Embryonic facial prominence (tissue), 1 donor: ENCODE data around the gene JARID2.

Source experiments
- DNase-seq: peaks from one replicate; pipeline ENCODE4 v3.0.0-alpha.2; 2016; ENCODE audit errors: extremely low spot score

Gene JARID2

DNA sequence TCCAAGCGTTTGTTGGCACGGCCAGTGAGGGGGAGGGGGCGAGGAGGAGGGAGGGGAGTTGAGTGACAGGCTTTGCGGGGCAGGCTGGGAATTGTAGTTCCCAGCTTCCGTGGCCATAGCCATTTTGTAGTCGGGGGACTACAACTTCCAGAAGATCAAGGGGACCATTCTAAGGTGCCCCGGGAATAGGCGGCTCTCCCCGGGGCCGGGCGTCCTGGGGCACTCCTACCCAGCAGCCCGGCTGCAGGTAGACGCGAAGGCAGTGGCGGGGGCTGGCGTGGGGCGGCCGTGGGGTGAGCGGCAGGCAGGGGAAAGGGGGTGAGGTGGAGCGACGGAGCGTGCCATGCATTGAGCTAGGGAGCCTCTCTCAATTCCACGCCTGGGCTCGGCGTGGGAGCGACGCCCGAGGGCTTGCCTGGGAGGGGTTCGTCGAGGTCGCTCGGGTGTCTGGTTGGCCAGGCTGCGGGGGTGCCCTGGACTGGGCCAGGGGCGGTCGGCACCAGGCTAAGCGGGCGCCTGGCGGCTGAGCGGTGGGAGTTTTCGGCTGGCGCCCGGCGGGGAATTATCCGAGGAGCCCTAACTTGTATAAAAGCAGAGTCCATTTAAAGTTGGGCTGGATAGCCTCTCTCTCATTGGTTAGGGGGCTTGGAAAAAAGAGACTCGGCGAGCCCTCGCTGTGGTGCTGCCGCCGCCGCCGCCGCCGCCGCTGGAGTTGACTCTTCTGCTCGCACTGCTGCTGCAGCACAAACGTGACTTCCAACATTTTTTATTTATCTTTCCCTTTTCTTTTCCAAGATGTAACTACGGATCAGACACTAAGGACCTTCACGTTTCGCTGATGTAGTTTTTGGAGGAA is at the start of gene JARID2:
TSS of gene JARID2 (plus strand) at position 709 of the 856 bp plus-strand sequence. CDS start 471 bp downstream, outside the sequence.
- DNase-seq = peak; percentile 93

DNA sequence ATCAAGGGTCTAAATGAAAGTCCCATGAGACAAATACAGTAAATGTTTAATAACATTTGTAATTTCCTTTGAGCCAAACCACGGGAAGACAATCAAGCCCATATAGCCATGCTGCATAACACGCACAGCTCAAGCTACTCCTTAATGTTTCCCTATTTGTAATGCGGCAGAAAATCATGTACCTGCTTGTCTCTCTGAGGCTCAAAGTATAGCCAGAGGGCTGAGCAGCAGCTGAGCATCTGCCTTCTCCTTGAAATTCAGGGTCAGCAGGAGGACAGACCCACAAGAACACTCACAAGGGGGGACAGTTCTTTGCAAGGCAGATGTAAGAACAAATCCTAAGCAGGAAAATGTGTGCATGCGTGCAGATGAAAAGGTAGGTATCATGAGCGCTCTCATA is 45.8 kb upstream of the JARID2 start:
- no peak for DNase-seq

DNA sequence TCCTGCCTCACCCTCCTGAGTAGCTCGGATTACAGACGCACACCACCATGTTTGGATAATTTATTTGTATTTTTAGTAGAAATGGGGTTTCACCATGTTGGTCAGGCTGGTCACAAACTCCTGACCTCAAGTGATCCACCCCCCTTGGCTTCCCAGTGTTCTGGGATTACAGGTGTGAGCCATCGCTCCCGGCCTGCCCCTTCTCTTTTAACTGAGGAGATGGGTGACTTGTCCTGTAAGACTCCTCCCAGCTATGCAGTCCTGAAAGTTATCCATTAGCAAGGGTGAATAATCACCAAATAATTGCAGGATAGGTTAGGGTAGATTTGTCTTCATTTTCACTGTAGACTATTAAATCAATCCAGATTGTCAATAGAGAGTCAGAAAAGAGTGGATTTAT is 40.5 kb upstream of the JARID2 start:
- no peak for DNase-seq

DNA sequence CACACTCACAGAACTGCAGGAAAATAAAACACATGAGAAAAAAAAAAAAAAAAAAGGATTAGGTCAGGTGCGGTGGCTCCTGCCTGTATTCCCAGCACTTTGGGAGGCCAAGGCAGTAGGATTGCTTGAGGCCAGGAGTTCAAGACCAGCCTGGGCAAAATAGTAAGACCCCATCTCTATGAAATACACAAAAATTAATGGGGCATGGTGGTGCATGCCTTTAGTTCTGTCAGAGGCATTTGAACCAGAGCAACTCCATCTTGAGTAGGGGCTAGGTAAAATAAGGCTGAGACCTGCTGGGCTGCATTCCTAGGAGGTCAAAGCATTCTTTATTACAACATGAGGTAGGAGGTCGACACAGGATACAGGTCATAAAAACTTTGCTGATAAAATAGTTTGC is 39.0 kb upstream of the JARID2 start:
- no peak for DNase-seq

DNA sequence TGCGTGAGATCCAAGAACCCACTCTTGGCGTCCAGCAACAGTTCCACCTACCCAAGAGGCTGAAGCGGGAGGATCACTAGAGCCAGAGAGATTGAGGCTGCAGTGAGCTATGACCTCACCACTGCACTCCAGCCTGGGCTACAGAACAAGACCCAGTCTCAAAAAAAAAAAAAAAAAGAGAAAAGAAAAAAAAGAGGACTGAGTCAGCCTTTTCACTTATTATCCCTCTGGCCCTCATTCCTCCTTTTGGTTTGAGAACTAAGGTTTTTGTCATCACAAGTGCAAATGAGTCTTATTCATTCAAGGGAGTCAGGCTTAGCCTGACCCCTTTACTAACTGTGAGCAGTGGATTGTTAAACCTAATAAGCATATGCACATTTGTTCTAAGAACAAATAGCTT is 37.9 kb upstream of the JARID2 start:
- no peak for DNase-seq

DNA sequence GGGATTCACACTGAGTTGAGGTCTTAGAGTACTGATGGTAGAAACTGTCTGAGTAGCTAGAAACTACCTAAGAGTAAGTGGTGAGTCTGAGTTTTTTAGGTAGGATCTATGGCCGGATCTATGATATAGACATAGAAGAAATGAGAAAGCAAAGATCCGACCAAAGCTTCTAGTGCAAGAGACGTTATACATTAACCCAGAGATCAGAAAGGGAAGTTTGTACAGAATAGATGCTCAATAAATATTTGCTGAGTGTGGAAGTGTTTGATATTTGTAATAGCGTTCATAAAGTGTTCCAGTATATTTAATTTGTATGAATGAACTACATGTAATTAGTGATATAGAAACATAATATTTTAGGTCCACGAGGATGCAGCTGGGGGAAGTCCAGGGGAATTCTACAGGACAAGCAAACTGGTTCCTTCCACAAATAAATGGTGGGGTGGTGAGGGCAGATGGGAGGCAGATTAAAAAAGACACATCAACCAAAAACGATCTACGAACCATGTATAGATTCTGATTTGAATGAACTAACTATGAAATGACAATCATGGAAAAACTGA is 31.9 kb upstream of the JARID2 start:
- no peak for DNase-seq

DNA sequence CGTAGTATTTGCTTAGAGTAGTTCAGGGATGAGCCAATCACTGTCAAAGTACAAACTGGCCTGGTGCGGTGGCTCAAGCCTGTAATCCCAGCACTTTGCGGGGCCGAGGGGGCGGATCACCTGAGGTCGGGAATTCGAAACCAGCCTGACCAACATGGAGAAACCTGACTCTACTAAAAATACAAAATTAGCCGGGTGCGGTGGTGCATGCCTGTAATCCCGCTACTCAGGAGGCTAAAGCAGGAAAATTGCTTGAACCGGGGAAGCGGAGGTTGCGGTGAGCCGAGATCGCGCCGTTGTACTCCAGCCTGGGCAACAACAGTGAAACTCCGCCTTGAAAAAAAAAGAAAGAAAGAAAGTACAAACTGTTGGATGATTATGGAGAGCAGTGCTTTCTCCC is 27.5 kb upstream of the JARID2 start:
- no peak for DNase-seq

DNA sequence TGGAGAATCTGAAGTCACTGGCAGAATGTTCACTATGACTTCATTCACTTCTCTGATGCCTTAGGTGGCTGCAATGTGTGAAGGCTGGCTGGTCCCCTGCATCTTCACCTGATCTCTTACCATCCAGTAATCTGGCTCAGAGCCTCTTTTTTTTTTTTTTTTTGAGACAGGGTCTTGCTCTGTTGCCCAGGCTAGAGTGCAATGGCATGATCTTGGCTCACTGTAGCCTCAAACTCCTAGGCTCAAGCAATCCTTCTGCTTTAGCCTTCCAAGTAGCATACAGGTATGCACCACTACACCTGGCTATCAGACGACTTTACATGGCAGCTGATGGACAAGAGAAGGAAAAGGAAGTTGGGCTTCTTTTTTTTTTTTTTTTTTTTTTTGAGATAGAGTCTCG is 25.8 kb upstream of the JARID2 start:
- no peak for DNase-seq

DNA sequence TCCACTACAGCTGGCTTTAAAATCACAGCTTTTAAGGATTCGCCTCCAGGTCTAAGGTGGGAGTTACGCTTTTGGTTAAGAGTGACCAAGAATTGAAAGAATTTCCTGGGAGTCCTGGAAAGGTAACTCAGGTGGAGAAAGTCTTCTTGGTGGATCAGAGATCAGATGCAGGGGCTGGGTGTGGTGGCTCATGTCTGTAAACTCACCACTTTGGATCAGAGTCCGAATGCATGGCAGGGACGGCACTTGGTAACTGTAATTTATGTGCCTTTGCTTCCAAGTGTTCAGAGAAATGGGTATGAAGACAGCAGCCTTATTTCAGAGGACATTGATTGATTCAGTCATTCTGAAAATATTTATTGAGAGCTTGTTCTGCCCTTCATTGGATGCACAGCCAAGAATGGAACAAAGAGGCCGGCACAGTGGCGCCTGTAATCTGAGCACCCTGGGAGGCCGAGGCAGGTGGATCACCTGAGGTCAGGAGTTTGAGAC is 18.0 kb upstream of the JARID2 start:
- DNase-seq = no peak

DNA sequence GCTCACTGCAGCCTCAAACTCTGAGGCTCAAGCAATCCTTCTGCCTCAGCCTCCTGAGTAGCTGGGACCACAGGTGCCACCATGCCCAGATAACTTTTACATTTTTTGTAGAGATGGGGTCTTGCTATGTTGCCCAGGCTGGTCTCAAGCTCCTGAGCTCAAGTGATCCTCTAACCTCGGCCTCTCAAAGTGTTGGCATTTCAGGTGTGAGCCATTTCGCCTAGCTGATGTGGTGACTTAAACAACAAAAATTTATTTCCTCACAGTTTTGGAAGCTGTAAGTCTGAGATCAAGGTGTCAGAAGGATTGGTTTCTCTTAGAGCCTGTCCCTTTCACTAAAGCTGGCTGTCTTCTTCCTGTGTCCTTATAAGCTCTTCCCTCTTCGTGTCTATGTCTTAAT is 15.0 kb upstream of the JARID2 start:
- DNase-seq = no peak

DNA sequence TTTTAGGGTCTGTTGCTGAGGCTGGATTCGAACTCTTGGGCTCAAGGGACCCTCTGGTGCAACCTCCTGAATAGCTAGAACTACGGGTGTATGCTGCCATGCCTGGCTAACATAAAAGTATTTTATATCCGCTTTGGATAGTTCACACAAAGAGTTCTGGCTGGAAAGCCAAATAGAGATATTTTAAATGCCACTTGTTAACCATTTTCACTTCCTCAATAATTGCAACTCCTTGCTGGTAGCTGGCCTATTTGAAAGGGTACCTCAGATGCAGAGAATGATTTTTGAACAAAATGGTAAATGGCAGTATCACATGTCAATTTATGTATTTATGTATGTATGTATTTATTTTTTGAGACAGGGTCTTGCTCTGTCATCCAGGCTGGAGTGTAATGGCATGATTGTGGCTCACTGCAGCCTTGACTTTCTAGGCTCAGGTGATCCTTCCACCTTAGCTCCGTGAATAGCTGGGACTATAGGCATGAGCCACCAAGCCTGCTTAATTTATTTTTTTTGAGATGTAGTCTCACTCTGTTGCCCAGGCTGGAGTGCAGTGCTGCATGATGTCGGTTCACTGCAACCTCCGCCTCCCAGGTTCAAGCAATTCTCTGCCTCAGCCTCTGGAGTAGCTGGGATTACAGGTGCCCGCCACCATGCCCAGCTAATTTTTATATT is 12.9 kb upstream of the JARID2 start:
- no peak for DNase-seq

DNA sequence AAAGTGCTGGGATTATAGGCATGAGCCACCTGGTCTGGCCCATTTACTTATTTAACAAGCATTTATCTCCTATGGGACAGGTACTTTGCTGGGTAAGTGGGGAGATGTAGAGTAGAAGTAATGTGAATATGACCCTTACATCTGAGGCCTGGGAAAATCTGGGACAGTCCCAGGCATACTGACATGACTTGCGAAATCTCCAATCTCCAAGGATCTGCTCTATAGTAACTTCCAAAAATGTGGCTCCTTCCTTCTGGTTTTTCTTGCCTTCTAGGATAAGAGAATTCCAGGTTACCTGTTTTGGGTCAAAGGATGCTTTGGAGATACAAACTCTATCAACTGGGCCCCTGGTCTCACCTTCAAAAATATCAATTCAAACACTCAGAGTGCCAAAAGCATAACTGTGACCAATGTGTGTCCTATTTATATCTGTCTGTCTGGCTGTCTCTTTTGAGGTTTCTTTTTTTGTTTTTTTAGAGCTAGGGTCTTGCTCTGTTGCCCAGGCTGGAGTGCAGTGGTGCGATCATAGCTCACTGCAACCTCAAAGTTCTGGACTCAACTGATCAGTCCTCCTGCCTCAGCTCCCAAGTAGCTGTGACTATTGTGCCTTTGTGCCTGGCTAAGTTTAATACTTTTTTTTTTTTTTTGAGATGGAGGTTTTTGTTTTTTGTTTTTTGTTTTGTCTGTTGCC is 11.7 kb upstream of the JARID2 start:
- no peak for DNase-seq

DNA sequence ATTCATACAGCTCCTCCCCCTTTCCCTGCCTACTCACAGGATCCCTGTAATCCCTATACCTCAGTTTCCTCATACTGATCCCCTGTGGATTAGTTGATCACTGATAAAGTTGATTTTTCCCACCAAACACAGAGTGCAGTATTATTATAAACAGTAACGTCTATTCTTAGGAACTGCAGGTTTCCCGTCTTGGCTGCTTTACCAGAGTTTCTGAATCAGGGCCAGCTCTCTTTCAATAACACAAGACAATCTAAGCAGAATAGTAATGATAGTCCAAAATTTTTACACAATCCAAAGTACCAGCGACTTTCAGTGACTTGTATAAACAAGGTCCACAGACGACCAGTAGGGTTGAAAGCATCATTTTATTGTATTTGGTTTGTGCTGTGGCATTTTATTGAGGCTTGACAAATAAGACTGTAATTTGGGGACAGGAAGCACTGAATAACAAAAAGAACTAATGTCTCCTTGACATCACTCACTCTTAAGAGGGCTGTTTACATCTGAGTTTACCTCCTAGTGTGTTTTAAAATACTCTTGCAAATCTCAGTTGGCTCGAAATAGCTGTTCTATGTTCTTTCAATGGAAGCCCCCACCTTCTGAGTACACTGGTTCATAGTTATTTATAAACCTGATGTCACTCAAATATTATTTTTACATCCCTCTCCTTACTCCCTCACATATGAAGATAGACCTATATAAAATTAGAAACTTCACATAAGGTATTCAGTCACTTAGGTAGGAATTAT is 6.1 kb upstream of the JARID2 start:
- no peak for DNase-seq

DNA sequence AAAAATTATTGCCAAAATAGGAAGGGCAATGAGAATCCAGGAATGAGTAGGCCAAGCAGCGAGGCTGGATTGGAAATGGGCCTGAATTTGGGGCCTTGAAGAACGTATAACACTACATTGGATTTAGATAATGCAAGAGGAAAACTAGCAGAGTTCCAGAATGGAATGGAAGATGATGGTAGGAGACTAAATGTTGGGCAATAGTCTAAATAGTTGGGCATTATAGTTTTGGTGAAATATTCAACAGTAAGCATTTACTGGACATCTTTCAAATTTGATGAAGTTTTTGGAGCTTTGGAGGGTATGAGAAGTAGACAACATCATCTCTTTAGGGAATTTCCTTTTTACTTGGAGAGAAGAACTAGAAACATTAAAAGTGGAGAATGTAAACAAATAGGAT is 3.4 kb upstream of the JARID2 start:
- DNase-seq = no peak

DNA sequence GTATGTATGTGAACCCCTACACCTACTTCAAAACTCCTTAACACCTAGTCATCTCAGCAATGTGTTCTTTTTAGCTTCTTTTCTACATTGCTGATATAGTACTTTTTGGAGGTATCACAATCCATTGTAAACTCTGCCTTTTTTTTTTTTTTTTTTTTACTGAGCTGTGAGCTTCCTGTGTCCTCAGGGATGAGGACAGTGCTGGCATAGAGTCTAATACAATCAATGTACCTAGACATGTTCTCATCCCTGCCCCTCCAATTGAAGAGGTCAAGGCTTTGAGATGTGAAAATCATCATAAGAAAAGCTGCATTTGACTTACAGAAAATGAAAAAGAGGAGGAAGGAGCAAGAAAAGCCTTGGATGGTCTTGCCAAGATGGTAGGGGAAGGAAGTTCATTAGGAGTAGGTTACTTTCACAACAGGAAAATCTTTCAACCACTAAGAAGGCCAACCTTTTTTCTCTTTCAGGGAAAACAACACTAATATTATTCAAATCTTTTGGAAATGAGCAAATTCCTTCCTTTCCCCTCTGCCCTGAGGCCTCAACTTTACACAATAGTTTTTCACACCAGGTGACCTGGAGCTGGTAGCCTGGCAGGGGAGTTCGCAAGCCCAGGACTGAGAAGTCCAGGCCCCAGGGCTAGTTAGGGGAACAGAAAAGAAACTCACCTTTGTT is 2.8 kb upstream of the JARID2 start:
- DNase-seq = no peak

DNA sequence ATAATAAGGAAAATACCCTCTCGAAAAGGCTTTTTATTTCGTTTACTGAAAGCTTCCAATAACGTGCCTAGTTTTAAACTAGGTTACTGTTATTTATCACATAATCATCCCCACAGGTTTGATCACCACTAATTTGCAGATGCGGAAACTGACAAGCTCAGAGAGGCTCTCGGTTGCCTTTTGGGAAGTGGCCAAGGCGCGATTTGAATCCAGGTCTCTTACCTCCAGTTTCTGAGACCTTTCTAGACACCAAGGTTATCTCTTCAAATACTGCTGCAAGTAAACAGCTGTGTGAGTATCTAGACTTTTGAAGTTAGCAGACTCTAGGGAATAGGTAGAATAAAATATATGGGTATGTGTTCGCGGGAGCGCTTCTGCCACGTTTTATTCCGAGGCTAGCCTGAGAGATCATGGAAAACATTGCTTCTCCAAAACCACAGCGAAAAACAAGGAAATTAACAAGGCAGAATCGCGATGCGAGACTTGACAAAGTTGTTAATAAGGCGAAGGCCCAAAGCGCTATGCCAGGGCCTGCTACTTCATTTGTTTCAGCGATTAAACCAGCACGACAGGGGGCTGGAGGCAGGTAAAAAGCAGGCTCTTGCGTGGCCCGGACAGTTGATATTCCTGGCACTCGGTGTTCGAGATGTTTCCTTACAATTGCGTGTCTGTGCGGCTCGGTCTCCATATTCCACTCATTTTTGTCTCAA is 1.8 kb upstream of the JARID2 start:
- DNase-seq = no peak

DNA sequence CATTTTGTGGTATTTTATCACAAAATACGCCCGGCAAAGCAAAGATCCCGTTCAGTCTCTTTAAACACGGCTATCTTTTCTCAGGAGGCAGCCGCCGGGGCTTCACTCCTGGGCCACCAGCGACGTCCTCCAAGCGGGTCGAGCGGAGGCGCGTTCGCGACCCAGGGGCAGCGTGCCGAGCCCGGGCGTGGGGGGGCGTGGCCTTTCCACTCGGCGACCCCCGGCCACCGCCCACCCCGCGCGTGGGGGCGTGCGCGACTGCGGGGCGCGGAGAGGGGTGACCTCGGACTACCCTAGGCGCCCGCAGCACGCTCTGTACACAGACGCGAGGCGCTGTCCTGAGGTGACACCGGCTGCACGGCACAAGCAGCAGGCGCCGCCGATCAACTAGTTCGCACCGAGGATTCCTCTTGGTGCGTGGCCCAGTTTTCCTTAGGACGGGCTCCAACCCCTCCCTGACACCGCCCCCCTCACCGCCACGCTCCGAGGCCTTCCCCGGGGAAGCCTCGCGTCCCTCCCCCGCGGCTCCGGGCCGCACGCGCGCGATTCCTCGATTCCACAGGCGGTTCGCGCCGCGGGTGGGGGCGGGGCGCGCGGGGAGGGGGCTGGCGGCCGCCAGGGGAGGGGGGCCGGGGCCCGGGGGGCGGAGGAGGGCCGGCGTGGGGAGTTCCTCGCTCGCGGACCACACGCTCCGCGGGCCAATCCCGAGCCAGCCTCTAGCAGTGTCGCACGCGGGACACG is 1.1 kb upstream of the JARID2 start:
- peak; percentile 50 for DNase-seq

DNA sequence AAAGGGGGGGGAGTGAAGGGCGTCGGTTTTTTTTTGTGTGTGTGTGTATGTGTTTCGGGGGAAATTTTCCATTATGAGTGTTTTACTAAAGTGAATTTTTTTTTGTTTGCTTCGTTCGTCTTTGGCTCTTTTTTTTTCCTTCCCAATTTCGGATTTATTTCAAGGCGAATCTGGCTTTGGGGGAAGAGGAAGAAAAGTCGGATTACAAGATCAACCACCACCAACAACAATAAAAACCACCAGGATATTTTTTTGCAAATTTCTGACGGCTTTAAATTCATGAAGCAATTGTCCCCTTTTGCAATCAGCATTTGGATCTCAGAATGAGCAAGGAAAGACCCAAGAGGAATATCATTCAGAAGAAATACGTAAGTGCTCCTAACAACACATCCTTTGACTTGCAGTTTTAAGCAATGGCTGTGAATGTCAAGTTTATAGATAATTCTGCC is 372 bp downstream of the JARID2 start:
- DNase-seq = no peak
